Stimulated activated CD4-positive, alpha-beta T cell treated with anti-CD3 and anti-CD28 coated beads, Interleukin-12 subunit alpha, Interleukin-12 subunit beta, amount 100 ng/mL, for 48 hours (primary cell): Measurements from ENCODE around the gene CDIPT.

Experiments
- DNase-seq, 3 donors: peaks; one replicate each; pipeline ENCODE4 v3.0.0-alpha.2; 2020; ENCODE audit warnings: low read depth in 2 of 3, low spot score in 1 of 3

The CDIPT gene

GRCh38 chr16:29860218-29860617, 2.8 kb downstream of the CDIPT start:
- no peak for DNase-seq

GRCh38 chr16:29858974-29859373, 4.1 kb downstream of the CDIPT start:
- DNase-seq, result no peak

- no peak for DNase-seq
Measured at GRCh38 chr16:29858149-29858849, 4.7 kb downstream of the CDIPT start.

GRCh38 chr16:29857133-29857760, 5.8 kb downstream of the CDIPT start:
- DNase-seq, result no peak

- DNase-seq, result no peak
Measured at GRCh38 chr16:29854520-29855100, 8.4 kb downstream of the CDIPT start.

GRCh38 chr16:29852654-29853053, 10.4 kb downstream of the CDIPT start:
- DNase-seq, result no peak

GRCh38 chr16:29850998-29851397, 12.0 kb downstream of the CDIPT start:
- no peak for DNase-seq

GRCh38 chr16:29849505-29849904, 13.5 kb downstream of the CDIPT start:
- DNase-seq, result no peak

GRCh38 chr16:29848420-29849297, 14.4 kb downstream of the CDIPT start:
- peak; percentile 71 to 79 (median 77) for DNase-seq

- no peak for DNase-seq
Measured at GRCh38 chr16:29845656-29846055, 17.4 kb downstream of the CDIPT start.

- no peak for DNase-seq
Measured at GRCh38 chr16:29844575-29845331, 18.3 kb downstream of the CDIPT start.

- no peak for DNase-seq
Measured at GRCh38 chr16:29843931-29844330, 19.1 kb downstream of the CDIPT start.

GRCh38 chr16:29842732-29843346, 20.2 kb downstream of the CDIPT start:
- DNase-seq, result no peak

GRCh38 chr16:29841631-29842030, 21.4 kb downstream of the CDIPT start:
- DNase-seq, result no peak

- DNase-seq, result no peak
Measured at GRCh38 chr16:29840240-29840639, 22.8 kb downstream of the CDIPT start.

- no peak for DNase-seq
Measured at GRCh38 chr16:29839822-29840221, 23.2 kb downstream of the CDIPT start.

GRCh38 chr16:29837841-29838240, 25.2 kb downstream of the CDIPT start:
- no peak for DNase-seq

GRCh38 chr16:29836623-29837022, 26.4 kb downstream of the CDIPT start:
- DNase-seq, result no peak

- DNase-seq, result no peak
Measured at GRCh38 chr16:29835926-29836325, 27.1 kb downstream of the CDIPT start.

- no peak for DNase-seq
Measured at GRCh38 chr16:29834079-29834478, 28.9 kb downstream of the CDIPT start.
